ENCODE results near the gene RBM15B. TPM values are rescaled to one million over a fixed set of nuclear protein-coding genes. Genes with fewer than 3 reads are reported as not detected.

RBM15B gene
- total RNA-seq, 2 donors from 2014 or later = 19.6 to 24.4 TPM

Other genes starting within 250 kb of the RBM15B start
- gene MANF, start 6.0 kb upstream of the RBM15B start, total RNA-seq = 100 to 1,000 TPM; 112 to 141 TPM
- gene DCAF1, start 108.7 kb downstream of the RBM15B start, total RNA-seq = 10 to 100 TPM; 28.2 to 32.0 TPM
- gene RAD54L2, start 147.4 kb downstream of the RBM15B start, total RNA-seq = 10 to 100 TPM; 32.8 to 41.7 TPM

Measured in activated T-cell treated with anti-CD3 and anti-CD28 coated beads, Interleukin-2, amount 50 U/mL, for 72 hours (primary cell).